ENCODE data around the gene NTMT1.
"Not testable (repeated sequence)": the region's sequence is repeated elsewhere in the genome, so short reads cannot be mapped to it uniquely, and the experiment has no call there.

NTMT1 gene

DNA sequence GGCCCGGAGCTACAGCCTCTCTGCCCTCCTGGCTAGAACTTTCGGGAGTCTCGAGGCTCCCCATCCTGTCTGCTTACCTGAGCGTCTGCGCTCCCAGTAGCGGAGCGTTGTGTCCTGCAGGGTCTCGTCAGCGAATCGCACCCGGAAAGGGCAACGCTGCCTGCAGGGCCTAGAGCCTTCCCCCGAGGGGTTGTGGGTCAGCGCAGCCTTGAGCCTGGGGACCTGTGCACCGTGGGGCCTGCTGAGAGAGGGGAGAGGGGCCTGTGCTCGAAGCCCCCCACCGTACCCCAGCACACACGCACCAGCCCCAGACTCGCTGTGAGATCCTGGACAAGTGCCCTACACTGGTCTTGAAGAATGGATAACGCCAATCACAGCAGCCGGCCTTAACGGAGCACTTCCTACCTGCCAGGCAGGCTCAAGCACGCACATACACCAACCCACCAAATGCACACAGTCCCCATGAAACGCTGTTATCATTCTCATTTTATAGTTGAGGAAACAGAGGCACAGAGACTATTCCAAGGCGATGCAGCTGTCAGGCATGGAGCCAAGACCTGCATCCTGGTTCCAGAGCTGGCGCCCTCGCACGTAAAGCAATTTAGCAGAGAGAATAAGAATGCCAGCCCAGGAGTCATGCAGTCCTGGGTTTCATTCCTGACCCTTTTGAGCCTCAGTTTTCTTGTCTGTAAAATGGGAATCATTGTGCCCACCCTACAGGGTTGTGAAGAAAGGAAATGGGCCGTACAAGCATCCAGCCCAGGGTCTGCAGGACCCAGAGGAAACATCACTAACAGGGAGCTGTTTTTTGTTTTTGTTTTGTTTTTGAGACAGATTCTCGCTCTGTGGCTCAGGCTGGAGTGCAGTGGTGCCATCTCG lies 10.3 kb upstream of the NTMT1 start:
- no peak for DNase-seq (ENCODE audit: low read depth, low spot score)

DNA sequence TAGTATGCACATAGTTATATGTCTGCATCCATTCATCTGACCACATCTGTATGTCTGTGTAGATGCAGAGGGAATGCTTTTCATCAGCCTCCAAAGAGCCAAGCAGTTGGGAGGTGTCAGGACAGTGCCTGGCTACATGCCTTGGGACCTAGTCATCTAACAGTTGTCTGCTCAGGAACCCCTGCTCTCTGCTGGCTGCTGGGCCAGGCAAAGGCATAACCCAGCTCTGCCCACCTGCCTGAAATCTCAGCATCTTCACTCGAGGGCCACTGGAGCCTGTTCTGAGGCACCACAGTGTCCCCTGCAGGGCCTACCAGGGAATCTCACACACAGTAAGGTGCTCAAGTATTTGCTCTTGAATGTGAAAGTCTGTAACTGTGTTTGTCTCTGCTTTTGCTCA lies 8.8 kb upstream of the NTMT1 start:
- DNase-seq (ENCODE audit: low read depth, low spot score) = peak; percentile 70

DNA sequence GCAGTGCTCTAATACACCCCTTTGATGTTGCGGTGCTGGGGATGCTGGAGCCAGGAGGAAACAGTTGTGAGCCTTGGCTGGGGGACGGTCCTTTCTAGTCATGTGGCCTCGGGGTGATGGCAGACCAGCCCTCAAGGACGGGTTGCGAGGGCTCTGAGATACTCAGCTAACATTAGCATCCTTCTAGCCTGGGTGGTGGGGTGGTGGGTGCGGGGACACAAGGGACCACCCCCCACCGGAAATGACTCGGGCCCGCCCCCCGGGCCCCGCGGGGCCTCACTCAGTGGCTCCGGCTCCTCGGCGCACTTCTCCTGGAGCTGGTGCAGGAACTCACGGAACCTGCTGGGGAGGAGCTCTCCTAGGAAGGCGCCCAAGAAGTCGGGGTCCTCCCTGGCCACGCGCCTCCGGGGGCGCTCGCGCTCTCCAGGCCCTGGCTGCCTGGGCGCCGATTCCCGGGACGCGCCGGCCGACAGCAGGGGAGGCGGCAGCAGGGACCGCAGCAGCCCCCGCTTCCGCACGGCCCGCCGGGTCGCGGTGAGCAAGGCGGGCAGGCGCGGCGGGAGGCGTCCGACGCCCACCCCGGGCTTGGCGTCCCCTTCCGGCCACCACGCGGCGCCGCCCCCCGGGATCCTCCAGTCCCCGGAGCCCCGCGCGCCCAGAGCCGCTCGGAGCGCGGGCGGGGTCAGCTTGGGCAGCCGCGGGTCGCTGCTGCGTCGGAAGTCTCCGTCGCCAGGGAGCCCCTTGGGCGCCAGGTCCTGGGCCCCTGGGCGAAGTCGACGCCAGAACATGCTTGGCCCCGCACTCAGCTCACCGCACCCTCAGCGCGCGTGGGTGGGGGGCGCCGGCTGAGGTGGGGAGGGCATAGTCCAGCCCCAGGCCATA lies 5.9 kb upstream of the NTMT1 start:
- peak; percentile 68 for DNase-seq (ENCODE audit: low read depth, low spot score)

DNA sequence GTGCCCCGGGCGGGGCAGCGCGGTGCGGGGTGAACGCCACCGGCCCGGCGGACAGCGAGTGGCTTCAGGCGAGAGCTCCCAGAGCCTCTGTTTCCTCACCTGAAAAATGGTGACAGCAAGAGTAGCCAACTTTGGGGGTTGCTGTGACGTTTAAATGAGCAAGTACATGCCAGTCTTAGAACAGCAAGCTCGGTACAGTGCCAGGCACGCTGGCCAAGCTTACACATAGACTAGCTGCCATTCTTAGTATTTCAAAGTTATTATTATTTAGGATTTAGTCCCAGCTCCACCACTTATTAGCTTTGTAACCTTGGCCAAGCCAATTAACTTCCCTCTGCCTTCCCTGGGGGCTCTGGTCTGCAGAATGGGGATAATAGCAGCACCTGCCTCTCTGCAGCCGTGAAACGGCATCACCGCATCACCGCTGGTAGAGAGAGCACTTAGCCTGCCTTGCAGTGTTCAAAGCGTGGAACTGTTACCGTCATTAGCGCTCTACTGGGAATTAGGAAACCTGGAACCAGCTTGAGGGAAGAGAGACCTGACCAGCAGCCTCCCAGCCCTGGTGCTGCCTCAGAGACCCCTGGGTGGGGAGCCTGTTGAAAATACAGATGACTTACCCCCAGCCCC lies 5.2 kb upstream of the NTMT1 start, which contains the start of gene C9orf50:
Gene C9orf50 (minus strand): TSS at position 433 of the 627 bp plus-strand sequence. CDS start 527 bp downstream, outside the sequence.
- no peak for DNase-seq (ENCODE audit: low read depth, low spot score)

DNA sequence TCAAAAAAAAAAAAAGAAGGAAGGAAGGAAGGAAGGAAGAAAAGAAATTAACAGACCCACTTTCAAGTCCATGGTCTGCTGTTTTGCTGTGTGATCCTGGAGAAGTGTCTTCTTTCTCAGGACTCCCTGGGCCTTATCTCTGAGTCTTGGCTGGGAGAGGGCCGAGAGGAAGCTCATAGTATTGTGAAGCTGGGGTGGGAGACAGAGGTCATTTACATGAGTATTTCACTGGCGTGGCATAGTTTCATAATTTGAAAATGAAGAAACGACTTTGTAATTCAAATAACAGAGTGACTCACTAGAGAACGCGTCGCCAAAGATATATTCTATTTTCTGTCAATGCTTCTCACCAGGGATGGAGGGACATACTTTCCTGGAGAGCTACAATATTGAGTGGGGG lies 2.6 kb upstream of the NTMT1 start:
- DNase-seq (ENCODE audit: low read depth, low spot score) = no peak

DNA sequence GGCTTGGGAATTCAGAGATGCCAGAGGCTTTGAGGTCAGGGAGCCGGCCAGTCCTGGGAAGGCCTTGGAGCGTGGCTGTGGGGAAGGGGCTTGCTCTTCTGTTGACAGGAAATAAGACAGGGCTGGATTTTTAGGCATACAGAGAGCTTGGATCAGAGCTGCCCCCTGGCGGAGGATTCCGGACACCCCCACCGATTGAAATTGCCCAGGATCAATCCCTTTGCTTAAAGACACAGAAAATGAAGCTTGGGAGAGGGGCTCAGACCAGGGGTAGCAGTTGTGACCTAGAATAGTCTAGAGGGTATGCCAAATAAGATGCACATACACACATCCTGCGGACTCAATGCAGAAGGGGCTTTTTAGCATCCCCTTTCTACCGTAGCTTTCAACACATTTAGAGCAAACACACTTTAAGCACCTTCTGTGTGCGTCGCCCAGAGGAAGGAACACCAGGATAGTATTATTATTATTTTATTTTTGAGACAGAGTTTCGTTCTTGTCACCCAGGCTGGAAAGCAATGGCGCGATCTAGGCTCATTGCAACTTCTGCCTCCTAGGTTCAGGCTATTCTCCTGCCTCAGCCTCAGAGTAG lies 1.7 kb upstream of the NTMT1 start:
- peak; percentile 72 for DNase-seq (ENCODE audit: low read depth, low spot score)

DNA sequence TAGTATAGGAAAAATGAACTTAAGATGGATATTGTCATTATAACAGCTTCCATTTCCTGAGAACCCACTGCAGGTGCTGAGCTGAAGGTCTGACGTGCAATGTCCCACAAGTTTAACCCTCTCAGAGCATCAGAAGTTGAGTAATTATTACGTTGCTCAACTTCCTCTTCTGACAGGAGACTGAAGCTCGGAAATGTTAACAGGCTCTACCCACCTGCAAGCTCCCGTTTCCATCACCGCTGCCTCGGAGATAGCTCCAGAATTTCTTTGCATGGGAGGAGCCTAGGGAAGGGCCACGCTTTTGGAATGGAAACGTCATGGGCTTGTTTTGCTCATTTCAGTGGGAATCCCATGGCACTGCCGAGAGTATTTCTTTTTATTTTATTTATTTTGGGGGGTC lies 1.0 kb upstream of the NTMT1 start:
- no peak for DNase-seq (ENCODE audit: low read depth, low spot score)

DNA sequence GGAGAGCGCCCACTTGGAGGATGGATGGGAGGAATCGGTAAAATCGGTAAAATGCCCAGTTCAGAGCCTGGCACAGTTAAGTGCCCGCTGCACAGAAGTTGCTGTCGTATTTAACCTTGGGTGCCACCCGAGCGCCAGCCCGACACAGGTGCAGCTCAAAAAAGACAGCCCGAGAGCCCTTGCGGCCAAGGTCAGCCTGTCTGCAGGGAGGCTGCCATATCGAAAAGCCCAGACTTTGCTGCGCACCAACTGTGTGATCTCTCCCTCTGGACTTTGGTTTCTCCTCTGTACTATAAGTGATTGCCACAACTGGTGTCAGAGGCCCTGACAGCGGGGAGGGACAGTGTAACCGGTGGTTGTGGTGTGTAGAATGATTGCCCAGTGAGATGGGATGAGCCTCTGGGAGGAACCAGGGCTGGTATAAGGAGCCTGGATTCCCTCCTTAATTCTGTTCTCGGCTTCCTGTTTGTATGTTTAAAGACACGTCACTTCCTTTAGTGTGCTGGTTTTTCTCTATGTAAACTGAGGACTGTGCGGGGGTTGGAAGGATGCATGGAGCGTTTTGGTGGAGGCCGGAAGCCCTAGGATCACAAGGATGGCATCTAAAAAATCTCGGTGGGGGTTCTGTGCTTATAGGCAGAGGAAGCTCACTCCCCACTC lies 792 bp downstream of the NTMT1 start:
- peak; percentile 80 for DNase-seq (ENCODE audit: low read depth, low spot score)

DNA sequence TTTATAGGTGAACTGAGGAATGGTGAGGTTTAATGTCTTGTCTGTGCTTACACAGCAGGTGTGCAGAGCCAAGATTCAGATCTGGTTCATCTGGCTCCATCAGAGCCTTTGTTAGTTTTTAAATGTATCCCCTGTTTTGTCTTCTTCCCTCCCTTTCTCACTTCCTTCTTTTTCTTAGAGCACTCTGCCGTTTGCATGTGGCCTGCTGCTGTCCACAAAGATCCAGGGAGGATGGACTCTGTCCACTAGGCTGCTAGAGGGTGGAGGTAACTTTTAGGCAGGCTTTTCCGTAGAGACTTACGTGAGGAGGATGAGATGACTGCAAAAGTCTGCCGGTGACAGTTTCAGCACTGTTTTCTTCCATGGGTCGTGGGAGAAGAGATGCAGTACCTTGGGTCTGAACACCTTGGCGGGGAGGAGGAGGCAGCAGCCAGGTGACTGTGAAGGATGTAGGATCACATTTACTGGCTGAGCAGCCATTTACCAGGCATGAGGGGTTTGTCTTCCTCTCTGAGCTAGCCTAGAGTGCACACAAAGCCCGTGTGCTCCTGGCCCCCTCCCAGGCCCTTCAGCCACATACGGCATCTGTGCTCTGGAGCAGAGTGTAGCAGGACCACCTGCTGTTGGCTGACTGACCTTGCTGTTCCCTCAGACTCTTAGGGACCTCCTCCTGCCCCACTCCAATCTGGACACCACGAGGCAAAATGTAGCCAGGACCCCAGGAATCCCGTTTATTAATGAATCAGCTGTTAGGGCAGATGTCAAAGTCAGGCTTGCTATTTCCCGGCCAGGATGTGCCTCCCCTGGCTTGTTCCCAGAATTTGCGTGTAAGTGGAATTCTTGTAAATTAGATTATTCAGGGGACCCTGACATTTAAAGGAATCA lies 1.8 kb downstream of the NTMT1 start:
- no peak for DNase-seq (ENCODE audit: low read depth, low spot score)

DNA sequence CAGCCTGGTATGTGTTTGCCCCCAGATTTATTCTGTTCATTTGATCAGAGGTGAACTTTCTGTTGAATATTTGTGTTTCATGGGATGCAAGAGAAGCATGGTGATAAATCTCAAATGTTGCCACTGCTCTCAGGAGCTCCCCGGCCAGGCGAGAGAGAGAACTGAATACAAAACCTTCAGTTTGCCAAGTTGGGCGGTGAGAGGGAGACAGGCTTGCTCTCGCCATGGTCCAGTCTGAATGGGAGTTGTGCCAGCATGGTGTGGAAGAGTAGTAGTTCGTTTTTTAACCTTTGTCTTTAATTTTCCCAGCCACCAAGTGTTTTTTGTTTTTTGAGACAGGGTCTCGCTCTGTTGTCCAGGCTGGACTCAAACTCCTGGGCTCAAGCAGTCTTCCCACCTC lies 2.7 kb downstream of the NTMT1 start:
- DNase-seq (ENCODE audit: low read depth, low spot score) = no peak

DNA sequence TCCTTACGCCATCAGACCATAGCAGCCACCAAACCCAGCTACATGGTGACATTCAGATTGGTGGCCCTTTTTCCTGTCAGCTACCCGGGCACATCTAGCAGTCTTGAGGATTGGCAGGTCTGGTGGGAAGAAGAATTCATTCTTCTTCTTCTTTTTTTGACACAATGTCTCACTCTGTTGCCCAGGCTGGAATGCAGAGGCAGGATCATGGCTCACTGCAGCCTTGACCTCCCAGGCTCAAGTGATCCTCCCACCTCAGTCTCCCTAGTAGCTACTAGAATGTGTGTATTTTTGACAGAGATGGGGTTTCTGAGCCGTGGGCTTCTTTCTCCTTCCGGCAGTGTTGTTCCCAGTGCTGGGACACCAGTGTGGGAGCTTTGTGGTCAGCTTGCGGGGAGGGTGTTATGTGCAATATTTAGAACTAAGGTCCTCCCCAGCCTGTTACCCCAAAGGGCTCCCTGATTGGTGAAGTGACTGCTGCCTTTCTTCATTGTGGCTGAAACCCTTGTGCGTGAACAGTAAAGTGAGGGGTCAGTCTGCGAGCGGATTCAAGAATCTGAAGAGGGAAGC lies 3.4 kb downstream of the NTMT1 start:
- no peak for DNase-seq (ENCODE audit: low read depth, low spot score)

DNA sequence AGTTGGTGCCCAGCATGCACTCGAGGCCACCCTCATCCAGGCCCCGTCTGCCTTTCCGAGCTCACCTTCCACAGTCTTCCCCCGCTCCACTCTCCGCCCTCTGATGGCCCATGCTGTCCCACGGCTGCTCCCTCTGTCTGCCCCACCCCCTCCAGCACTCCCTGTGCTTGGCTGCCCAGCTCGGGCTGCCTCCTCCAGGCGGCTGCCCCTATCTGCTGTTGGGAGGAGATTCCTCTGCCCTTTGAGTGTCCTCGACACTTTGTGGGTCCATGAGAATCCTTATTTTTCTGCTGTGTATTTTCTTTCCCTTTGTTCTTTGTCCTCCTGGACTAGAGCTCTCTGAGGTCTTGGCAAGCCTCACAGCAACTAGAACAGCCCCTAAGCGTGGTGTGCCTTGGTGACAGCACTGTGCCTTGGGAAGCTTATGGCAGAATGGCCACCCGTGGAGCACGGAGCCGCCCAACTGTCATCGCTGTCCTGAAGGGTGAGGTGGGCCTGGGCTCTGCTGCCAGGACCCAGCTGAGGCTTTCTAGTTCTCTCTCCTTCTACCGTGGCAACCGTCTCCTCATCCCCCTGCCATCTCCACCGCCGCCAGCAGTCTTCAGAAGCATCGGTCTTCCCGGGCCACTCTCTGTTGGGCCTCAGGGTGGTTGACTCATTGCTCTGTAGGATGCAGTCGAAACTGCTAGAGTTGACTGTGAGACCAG lies 5.2 kb downstream of the NTMT1 start:
- peak; percentile 56 for DNase-seq (ENCODE audit: low read depth, low spot score)

DNA sequence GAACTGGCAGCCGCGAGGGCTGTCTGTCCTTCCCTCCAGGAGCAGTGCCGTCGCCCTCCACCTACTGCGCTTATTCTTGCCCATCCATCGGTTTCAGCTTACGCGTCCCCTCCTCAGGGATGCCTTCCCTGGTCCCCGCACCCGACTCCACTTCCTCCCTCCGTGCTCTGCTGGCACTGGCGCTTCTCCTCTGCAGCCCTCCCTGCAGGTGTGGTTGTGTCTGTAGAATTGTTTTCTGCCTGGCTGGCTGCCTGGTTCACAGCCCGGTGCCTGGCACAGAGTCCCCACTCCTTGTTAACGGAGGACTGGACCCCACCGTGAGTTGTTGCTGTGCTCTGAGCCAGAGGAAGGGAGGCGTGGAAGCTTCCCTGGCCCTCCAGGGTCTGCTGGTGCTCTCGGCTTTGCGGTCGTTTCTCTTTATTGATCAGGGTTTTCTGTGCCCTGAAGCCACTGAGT lies 5.7 kb downstream of the NTMT1 start:
- no peak for DNase-seq (ENCODE audit: low read depth, low spot score)

DNA sequence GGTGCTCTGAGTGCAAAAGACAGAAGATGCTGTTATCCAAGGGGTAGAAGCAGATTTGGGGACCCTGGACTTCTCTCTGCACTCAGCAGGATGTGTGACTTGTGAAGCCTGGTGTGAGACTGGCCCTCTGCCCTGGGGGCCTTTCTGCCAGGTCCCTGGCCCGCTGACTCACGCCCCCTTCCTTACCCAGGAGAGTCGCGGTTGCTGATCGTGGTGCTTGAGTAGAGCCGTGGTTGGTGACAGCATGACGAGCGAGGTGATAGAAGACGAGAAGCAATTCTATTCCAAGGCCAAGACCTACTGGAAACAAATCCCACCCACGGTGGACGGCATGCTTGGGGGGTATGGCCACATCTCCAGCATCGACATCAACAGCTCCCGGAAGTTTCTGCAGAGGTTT lies 6.5 kb downstream of the NTMT1 start:
- peak; percentile 43 for DNase-seq (ENCODE audit: low read depth, low spot score)

DNA sequence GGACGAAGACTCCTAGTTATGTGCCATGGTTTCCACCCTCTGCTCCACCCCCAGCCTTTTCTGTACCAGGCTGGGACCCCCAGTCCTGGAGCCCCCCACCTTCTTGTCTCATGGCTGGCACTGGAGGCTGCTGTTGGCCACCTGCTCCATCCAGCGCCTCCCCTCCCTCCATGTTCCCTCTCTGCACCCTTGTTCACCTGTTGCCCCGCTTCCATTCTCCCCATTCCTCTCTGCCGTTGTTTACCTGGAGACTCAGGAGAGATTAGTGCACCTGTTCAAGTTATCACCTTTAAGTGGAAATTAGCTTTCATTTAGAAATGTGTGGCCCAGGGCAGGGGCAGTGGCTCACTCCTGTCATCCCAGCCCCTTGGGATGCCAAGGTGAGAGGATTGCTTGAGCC lies 7.2 kb downstream of the NTMT1 start:
- DNase-seq (ENCODE audit: low read depth, low spot score) = no peak

DNA sequence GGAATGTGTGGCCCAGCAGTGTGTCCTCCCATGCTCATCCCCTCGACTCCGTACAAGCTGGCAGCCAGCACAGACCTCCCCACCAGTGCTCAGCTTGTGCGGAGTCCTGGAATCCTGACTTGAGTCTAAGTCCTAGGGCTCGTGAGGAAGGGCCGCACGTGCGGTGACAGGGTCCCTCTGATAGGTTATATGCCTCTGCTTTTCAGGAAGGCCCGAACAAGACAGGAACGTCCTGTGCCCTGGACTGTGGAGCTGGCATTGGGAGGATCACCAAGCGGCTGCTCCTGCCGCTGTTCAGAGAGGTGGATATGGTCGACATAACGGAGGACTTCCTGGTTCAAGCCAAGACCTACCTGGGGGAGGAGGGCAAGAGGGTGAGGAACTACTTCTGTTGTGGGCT lies 7.9 kb downstream of the NTMT1 start:
- DNase-seq (ENCODE audit: low read depth, low spot score) = no peak

DNA sequence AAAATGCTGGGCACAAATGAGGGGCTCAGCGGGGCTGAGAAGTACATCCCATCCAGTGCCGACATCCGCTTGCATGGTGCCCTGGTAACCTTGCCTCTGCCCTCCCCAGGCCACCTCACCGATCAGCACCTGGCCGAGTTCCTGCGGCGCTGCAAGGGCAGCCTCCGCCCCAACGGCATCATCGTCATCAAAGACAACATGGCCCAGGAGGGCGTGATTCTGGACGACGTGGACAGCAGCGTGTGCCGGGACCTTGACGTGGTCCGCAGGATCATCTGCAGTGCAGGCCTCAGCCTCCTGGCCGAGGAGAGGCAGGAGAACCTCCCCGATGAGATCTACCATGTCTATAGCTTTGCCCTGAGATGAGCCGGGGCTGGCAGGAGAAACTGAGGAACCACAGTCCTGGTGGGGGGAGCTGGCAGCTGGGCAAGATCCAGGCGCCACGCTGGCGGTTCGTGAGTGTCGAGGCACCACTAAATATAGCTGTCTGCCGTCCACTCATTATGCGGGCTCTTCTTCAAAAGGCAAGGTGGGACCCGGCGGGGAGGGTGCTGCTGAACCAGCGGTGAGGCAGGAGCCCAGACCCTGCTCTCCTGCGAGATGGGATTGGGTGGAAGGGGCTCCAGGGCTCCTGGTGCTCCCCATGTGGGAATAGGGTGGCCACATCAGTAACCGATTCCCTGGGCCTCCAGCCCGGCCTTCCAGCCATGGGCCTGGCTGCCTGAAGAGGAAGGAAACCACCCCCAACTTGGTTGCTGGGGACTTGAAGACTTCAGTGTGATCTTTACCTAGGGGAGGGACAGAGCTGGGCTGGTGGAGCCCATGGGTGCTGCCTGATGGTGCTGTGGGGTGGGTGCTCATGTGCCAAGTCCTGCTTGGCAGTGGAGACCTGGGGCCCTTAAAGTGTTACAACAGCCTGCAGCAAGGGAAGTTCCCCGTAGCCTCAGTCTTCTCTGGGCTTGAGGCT lies 9.4 kb downstream of the NTMT1 start:
- DNase-seq (ENCODE audit: low read depth, low spot score) = no peak

DNA sequence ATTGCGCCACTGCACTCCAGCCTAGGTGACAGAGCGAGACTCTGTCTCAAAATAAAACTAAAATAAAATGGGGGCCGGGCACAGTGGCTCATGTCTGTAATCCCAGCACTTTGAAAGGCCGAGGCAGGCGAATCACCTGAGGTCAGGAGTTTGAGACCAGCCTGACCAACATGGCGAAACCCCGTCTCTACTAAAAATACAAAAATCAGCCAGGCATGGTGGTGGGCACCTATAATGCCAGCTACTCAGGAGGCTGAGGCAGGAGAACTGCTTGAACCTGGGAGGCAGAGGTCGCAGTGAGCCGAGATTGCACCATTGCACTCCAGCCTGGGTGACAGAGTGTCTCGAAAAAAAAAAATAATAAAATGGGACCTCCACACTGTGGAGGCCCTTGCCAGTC lies 10.4 kb downstream of the NTMT1 start:
- DNase-seq (ENCODE audit: low read depth, low spot score) = not testable (repeated sequence)
